ENCODE results near the gene USP17L30.
"Not testable (repeated sequence)": the region's sequence is repeated elsewhere in the genome, so short reads cannot be mapped to it uniquely, and the experiment has no call there.

Gene USP17L30, protein sequence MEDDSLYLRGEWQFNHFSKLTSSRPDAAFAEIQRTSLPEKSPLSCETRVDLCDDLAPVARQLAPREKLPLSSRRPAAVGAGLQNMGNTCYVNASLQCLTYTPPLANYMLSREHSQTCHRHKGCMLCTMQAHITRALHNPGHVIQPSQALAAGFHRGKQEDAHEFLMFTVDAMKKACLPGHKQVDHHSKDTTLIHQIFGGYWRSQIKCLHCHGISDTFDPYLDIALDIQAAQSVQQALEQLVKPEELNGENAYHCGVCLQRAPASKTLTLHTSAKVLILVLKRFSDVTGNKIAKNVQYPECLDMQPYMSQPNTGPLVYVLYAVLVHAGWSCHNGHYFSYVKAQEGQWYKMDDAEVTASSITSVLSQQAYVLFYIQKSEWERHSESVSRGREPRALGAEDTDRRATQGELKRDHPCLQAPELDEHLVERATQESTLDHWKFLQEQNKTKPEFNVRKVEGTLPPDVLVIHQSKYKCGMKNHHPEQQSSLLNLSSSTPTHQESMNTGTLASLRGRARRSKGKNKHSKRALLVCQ

DNA sequence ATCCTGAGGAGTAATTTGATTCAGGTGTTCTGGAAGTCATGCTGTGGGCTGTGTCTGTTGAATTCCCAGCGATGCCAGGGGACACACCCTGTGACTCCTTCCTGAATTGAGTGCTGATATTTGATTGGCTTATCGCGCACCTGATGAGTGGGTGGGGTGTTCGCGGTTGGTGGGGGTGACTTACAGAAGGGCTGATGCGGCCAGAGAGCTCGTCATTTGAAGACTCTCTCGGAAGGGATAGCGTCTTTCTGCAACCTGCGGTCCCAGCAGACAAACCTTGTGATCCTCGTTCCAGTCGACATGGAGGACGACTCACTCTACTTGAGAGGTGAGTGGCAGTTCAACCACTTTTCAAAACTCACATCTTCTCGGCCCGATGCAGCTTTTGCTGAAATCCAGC is at the start of gene USP17L30:
Gene USP17L30, plus strand, starts transcription at position 301 of the 400 bp plus-strand sequence. Its CDS starts 0 bp downstream, at position 301.
- not testable (repeated sequence) for DNase-seq

DNA sequence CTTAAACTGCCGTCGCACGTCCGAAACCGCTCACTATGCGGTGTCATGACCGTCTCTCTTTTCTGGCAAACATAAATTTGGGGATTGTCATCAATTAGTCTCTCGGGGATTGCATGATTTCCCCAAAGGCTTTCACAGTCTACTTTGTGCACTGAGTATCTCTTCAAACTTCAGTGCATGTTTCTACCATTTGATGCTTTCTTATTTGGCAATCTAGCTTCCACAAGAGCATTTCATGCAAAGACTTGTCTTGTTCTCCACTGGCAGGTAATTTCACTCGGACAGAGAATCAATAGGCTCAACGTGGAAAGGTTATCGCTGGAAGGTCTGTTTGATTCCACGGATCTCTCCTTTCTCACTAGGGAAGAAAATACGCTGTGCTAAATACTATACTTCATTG is 38.7 kb upstream of the USP17L30 start:
- not testable (repeated sequence) for DNase-seq

DNA sequence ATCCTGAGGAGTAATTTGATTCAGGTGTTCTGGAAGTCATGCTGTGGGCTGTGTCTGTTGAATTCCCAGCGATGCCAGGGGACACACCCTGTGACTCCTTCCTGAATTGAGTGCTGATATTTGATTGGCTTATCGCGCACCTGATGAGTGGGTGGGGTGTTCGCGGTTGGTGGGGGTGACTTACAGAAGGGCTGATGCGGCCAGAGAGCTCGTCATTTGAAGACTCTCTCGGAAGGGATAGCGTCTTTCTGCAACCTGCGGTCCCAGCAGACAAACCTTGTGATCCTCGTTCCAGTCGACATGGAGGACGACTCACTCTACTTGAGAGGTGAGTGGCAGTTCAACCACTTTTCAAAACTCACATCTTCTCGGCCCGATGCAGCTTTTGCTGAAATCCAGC is 38.1 kb upstream of the USP17L30 start, which contains the start of gene USP17L24:
Gene USP17L24, plus strand, starts transcription at position 301 of the 400 bp plus-strand sequence. Its CDS starts 0 bp downstream, at position 301.
- DNase-seq: not testable (repeated sequence)

DNA sequence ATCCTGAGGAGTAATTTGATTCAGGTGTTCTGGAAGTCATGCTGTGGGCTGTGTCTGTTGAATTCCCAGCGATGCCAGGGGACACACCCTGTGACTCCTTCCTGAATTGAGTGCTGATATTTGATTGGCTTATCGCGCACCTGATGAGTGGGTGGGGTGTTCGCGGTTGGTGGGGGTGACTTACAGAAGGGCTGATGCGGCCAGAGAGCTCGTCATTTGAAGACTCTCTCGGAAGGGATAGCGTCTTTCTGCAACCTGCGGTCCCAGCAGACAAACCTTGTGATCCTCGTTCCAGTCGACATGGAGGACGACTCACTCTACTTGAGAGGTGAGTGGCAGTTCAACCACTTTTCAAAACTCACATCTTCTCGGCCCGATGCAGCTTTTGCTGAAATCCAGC is 33.3 kb upstream of the USP17L30 start, which contains the start of gene USP17L25:
Gene USP17L25, plus strand, starts transcription at position 301 of the 400 bp plus-strand sequence. Its CDS starts 0 bp downstream, at position 301.
- not testable (repeated sequence) for DNase-seq

DNA sequence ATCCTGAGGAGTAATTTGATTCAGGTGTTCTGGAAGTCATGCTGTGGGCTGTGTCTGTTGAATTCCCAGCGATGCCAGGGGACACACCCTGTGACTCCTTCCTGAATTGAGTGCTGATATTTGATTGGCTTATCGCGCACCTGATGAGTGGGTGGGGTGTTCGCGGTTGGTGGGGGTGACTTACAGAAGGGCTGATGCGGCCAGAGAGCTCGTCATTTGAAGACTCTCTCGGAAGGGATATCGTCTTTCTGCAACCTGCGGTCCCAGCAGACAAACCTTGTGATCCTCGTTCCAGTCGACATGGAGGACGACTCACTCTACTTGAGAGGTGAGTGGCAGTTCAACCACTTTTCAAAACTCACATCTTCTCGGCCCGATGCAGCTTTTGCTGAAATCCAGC is 28.6 kb upstream of the USP17L30 start, which contains the start of gene USP17L26:
Gene USP17L26, plus strand, starts transcription at position 301 of the 400 bp plus-strand sequence. Its CDS starts 0 bp downstream, at position 301.
- DNase-seq: not testable (repeated sequence)

DNA sequence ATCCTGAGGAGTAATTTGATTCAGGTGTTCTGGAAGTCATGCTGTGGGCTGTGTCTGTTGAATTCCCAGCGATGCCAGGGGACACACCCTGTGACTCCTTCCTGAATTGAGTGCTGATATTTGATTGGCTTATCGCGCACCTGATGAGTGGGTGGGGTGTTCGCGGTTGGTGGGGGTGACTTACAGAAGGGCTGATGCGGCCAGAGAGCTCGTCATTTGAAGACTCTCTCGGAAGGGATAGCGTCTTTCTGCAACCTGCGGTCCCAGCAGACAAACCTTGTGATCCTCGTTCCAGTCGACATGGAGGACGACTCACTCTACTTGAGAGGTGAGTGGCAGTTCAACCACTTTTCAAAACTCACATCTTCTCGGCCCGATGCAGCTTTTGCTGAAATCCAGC is 23.8 kb upstream of the USP17L30 start, which contains the start of gene USP17L5:
Gene USP17L5, plus strand, starts transcription at position 301 of the 400 bp plus-strand sequence. Its CDS starts 0 bp downstream, at position 301.
- not testable (repeated sequence) for DNase-seq

DNA sequence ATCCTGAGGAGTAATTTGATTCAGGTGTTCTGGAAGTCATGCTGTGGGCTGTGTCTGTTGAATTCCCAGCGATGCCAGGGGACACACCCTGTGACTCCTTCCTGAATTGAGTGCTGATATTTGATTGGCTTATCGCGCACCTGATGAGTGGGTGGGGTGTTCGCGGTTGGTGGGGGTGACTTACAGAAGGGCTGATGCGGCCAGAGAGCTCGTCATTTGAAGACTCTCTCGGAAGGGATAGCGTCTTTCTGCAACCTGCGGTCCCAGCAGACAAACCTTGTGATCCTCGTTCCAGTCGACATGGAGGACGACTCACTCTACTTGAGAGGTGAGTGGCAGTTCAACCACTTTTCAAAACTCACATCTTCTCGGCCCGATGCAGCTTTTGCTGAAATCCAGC is 19.1 kb upstream of the USP17L30 start, which contains the start of gene USP17L27:
Gene USP17L27, plus strand, starts transcription at position 301 of the 400 bp plus-strand sequence. Its CDS starts 0 bp downstream, at position 301.
- DNase-seq: not testable (repeated sequence)

- not testable (repeated sequence) for DNase-seq
Measured at GRCh38 chr4:9348593-9348992, 14.3 kb upstream of the USP17L30 start, which contains the start of gene USP17L28. TSS of gene USP17L28 (plus strand) at chr4:9348893. CDS start at chr4:9348893, 0 bp downstream.

DNA sequence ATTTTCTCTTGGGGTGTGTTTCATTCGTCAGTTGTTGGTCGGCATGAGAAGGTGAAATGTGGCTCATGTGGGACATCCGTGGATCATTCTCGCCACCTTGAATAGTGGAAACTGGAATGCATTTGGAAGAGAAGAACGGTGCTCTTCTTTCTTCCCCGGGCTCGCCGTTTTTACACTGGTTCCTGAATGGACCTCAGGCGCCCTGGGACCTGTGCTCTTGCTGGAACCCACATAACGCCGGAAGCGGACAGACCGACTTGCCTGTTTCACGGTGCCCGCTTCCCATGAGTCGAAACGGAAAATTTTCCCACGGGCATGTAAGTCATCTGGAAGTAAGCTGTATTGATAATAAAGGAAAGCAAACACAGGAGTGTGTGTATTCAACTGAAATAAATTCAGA is 12.1 kb upstream of the USP17L30 start:
- DNase-seq: not testable (repeated sequence)

DNA sequence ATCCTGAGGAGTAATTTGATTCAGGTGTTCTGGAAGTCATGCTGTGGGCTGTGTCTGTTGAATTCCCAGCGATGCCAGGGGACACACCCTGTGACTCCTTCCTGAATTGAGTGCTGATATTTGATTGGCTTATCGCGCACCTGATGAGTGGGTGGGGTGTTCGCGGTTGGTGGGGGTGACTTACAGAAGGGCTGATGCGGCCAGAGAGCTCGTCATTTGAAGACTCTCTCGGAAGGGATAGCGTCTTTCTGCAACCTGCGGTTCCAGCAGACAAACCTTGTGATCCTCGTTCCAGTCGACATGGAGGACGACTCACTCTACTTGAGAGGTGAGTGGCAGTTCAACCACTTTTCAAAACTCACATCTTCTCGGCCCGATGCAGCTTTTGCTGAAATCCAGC is 9.6 kb upstream of the USP17L30 start, which contains the start of gene USP17L29:
Gene USP17L29, plus strand, starts transcription at position 301 of the 400 bp plus-strand sequence. Its CDS starts 0 bp downstream, at position 301.
- DNase-seq: not testable (repeated sequence)

- not testable (repeated sequence) for DNase-seq
Measured at GRCh38 chr4:9379881-9380280, 17.0 kb downstream of the USP17L30 start.

DNA sequence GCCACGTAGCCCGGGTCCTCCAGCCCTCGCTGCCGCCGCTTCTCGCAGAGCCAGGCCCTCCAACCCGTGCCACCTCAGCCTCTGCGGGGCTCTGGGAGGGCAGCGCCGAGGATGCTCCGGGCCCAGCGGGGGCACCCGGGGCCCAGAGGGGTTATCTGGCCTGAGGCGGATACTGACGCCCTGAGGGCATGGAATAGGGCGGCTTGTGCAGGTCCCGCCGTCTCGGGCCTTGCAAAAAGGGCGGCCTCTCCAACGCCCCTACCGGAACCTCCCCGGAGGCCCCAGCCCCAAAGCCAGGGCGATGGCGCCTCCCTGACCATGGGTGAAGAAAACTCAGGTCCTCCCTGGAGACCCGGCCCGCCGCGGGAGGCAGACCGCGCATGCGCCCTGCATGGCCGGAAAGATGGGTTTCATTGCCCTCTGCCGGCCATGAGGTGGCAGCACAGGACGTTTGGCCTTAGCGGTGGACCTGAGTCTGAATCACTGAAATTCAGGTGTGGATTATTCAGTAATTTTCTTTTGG is 18.1 kb downstream of the USP17L30 start:
- not testable (repeated sequence) for DNase-seq

DNA sequence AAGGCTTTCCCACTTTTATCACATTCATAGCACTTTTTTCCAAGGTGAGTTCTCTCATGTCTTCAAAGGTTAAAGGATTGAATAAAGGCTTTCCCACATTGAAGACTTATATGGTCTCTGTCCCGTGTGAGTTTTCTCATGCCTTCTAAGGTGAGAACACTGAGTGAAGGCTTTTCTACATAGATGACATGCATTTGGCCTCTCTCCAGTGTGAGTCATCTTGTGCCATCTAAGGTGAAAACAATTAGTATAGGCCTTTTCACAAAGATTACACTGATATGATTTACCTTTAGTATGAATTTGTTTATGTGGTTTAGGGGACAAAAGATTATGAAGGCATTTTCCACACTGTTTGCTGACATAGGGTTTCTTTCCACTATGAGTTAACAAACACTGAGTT is 21.2 kb downstream of the USP17L30 start:
- DNase-seq: no peak

DNA sequence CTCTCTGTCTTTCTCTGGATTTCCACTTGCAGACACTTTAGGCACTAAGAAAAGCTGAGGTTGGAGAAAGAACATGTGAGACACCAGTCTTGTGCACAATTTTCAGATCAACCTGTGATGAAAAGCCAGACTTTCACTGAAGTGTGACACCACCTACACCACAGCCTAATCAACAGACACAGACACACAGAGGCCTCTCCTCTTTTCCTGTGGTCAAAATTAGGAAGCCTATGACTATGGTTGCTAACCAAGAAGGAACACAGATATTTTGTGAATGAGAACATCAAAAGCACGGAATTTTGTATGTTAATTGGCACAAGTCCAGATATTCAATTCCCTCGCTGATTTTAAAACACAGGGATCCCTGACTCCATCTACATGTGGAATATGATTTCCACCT is 26.1 kb downstream of the USP17L30 start:
- not testable (repeated sequence) for DNase-seq

- DNase-seq: not testable (repeated sequence)
Measured at GRCh38 chr4:9405774-9406173, 42.8 kb downstream of the USP17L30 start.

DNA sequence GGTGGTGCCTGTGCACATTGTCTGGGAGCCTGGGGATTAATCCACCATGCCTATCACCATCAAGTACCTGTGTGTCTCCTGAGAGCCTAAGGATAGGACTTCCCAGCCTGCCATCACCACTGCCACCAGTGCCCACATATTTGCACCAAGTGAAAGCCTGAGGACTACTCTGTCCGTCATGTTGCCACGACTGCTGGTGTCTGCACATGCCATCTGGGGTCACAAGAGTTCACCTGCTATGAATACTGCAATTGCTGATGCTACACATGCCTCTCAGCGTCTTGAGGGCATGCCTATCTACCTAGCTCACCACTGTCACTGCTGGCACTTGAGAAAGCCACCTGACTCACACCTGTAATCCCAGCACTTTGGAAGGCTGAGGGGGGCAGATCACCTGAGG is 43.6 kb downstream of the USP17L30 start:
- not testable (repeated sequence) for DNase-seq

- no peak for DNase-seq
Measured at GRCh38 chr4:9409793-9410192, 46.9 kb downstream of the USP17L30 start.
